ENCODE data around the gene PTPN7. TPM values are rescaled to one million over a fixed set of nuclear protein-coding genes. Genes with fewer than 3 reads are reported as not detected.

Gene PTPN7
- total RNA-seq, 1 donor from 2014 or later = 0.31 TPM

DNA sequence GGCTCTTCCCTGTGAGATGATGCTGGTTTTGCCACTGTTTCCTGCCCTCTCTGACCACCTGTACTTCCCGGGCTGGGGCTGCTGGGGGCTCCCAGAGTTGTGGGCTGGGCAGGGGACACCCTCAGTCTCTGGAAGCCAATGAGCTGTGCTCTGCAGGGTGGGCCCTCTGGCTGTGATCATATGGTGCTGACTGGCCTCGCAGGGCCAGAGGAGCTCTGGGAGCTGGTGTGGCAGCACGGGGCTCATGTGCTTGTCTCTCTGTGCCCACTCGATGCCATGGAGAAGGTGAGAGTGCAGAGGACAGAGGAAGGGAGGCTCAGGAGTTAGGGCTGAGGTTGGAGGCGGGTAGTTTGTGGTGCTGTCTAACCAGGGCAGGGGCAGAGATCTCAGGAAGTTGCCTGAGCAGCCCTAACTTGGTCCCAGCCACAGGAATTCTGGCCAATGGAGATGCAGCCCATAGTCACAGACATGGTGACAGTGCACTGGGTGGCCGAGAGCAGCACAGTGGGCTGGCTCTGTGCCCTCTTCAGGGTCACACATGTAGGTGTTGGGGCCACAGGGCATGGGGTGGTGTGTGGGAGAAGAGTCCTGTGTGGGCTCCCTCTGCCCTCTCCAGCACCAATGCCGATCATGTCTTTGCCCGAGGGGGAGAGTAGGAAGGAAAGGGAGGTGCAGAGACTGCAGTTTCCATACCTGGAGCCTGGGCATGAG, 27.4 kb upstream of the PTPN7 start:
- peaks cover 15% of the 10 kb centered on the region for H3K27me3 Mint-ChIP-seq (ENCODE audit: low read depth)
- H3K4me1 Mint-ChIP-seq = peaks cover 5% of the 10 kb centered on the region
- no peak for DNase-seq (ENCODE audit: low spot score in 2 of 2, unreplicated experiment in 2 of 2)
- no peak for TF ChIP-seq CTCF (IDR thresholded peaks at IDR 0.05; ENCODE audit: unreplicated experiment)
- no peak overlapping the region for H3K4me3 Mint-ChIP-seq
- H3K36me3 Mint-ChIP-seq = no peaks in the 10 kb centered on the region
- no peaks in the 10 kb centered on the region for H3K9me3 Mint-ChIP-seq
- no peak overlapping the region for H3K27ac Mint-ChIP-seq

DNA sequence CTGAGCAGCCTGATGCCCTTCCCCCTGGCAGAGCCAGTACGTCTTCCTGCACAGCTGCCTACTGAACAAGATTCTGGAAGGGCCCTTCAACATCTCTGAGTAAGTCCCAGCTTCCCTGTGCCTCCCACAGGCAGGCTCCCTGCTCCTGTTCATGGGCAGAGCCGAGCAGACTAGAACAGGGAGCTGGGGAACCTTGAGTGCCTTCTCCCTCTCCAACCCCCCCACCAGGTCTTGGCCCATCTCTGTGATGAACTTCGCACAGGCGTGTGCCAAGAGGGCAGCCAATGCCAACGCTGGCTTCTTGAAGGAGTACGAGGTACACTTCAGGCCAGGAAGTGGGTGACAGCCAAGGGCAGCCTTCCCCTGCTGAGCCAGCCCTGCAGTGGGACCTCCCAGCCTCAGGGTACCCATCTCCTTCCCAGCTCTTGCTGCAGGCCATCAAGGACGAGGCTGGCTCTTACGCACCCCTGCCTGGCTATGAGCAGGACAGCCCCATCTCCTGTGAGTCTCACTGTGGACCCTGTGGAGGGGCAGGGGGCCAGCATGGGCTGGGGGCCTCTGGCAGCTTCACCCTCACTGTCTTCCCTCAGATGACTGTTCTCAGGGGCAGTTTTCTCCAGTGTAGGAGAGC, 26.8 kb upstream of the PTPN7 start:
- peaks cover 5% of the 10 kb centered on the region for H3K4me1 Mint-ChIP-seq

GRCh38 chr1:202186327-202186726, 25.9 kb upstream of the PTPN7 start:
- no peaks in the 10 kb centered on the region for H3K36me3 Mint-ChIP-seq

More for the DNA sequence above, 26.8 kb upstream of the PTPN7 start:
- no peak overlapping the region for H3K27ac Mint-ChIP-seq
- TF ChIP-seq CTCF (IDR thresholded peaks at IDR 0.05; ENCODE audit: unreplicated experiment) = no peak
- H3K36me3 Mint-ChIP-seq = no peaks in the 10 kb centered on the region
- no peak overlapping the region for H3K4me3 Mint-ChIP-seq
- H3K27me3 Mint-ChIP-seq (ENCODE audit: low read depth) = peaks cover 14% of the 10 kb centered on the region
- no peak for DNase-seq (ENCODE audit: low spot score in 2 of 2, unreplicated experiment in 2 of 2)
- no peaks in the 10 kb centered on the region for H3K9me3 Mint-ChIP-seq

DNA sequence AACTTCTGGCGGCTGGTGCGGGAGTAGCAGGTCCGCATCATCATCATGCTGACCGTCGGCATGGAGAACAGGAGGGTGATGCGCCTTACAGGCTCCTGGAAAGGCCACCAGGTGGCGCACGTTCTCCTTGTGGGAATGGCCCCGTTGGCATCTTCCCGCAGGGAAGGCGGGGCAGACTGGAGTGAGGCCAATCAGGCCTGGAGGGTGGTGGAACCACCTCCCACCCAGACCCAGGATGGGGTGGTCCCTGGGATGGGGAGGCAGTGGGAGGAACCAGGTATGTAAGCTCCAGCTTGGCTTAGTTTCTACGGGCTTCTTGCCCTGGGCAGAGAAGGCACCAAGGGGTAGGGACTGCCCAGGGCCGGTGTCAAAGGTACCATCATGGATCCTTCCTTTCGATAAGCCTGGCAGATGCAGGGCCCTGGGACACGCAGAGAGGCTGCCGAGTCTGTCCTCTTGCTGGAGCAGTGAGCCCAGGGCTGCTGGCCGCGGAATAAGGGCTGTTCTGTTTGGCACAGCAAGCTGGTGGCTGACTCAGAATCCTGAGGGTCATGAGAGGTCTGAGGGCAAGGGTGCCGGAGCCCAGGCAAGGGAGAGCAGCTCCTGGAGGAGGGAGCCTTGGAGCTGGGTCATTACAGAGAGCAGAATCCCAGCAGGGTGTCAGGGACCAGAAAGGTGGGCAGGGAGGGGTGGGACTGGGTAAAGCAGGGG, 24.5 kb upstream of the PTPN7 start:
- TF ChIP-seq CTCF (IDR thresholded peaks at IDR 0.05; ENCODE audit: unreplicated experiment) = peak; percentile 86
- peak; percentile 76 to 91 for DNase-seq (ENCODE audit: low spot score in 2 of 2, unreplicated experiment in 2 of 2)
- Mint-ChIP-seq H3K4me3 (peak overlapping the region; percentile 38), H3K4me1 (peaks cover 5% of the 10 kb centered on the region), H3K27me3 (ENCODE audit: low read depth) (peaks cover 14% of the 10 kb centered on the region), H3K9me3 (no peaks in the 10 kb centered on the region), H3K27ac (no peak overlapping the region), H3K36me3 (no peaks in the 10 kb centered on the region)

More at GRCh38 chr1:202186327-202186726, 25.9 kb upstream of the PTPN7 start:
- no peak for TF ChIP-seq CTCF (IDR thresholded peaks at IDR 0.05; ENCODE audit: unreplicated experiment)
- no peak for DNase-seq (ENCODE audit: low spot score in 2 of 2, unreplicated experiment in 2 of 2)
- H3K27ac Mint-ChIP-seq = no peak overlapping the region
- peaks cover 5% of the 10 kb centered on the region for H3K4me1 Mint-ChIP-seq
- H3K9me3 Mint-ChIP-seq = no peaks in the 10 kb centered on the region
- H3K27me3 Mint-ChIP-seq (ENCODE audit: low read depth) = peaks cover 14% of the 10 kb centered on the region
- H3K4me3 Mint-ChIP-seq = no peak overlapping the region

DNA sequence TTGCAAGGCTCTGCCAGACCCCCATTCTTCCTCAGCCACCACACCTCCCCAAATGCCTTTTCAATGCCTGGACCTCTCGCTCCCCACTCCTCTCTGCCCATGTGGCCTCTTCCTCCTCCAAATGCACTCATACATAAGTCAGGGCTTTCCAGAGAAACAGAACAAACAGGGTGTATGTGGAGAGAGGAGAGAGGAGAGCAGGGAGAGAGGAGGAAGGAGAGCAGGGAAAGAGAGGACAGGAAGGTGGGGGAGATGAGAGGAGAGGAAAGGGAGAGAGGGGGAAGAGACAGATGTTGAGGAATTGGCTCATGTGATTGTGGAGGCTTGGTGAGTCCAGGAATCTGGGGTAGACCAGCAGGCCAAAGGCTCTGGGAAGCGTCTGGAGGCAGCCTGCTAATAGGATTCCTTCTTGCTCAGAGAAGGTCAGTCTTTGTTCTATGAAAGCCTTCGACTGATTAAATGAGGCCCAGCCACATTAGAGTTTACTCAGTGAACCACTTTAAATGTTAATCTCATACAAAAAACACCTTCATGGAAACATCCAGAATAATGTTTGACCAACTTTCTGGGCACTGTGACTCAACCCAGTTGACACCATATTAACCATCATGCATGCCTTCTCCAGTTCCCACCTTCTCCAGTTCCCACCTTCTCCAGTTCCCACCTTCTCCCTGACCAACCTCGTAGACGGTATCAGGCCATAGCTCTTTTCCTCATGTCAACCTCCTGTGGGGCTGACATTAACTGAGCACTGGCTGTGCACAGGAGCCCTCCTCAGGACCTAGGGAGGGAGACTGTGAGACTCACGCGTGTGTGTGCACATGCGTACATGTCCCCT, 21.9 kb upstream of the PTPN7 start:
- H3K36me3 Mint-ChIP-seq = no peaks in the 10 kb centered on the region
- no peak for TF ChIP-seq CTCF (IDR thresholded peaks at IDR 0.05; ENCODE audit: unreplicated experiment)
- H3K9me3 Mint-ChIP-seq = no peaks in the 10 kb centered on the region
- H3K4me1 Mint-ChIP-seq = peaks cover 5% of the 10 kb centered on the region
- no peak overlapping the region for H3K27ac Mint-ChIP-seq
- no peak for DNase-seq (ENCODE audit: low spot score in 2 of 2, unreplicated experiment in 2 of 2)
- H3K27me3 Mint-ChIP-seq (ENCODE audit: low read depth) = peaks cover 11% of the 10 kb centered on the region
- no peak overlapping the region for H3K4me3 Mint-ChIP-seq

All from mesothelial cell of epicardium (in vitro differentiated cells).